SK-N-SH (cell line): ENCODE results near the gene FAM47E. TPM values are rescaled to one million over a fixed set of nuclear protein-coding genes. Genes with fewer than 3 reads are reported as not detected.
A peak's percentile ranks its signal among the peaks of the same experiment; 100 is the strongest.

Source experiments
- CTCF ChIA-PET: fragments of 300-600, 350-600 bp; formaldehyde crosslinking; extraction: SDS; loops from one replicate; lab custom pipeline; 2021; lab: Yijun Ruan, JAX
- POLR2A ChIA-PET: fragments of 350-600 bp; sonication (Branson Sonifier 250); formaldehyde crosslinking; extraction: SDS; loops from one replicate; lab custom pipeline; 2020; ENCODE audit warnings: antibody characterized with exemption, inconsistent platforms; lab: Yijun Ruan, JAX
- DNase-seq: peaks from one replicate; pipeline ENCODE4 v3.0.0; 2012
- H2AFZ ChIP-seq: fragments of 200-600 bp; sonication (generic); 2 replicates; pipeline ENCODE4 v1.8.1; 2016; ENCODE audit warnings: antibody characterized with exemption, mild to moderate bottlenecking, low read depth
- H3F3A ChIP-seq: fragments of 200-600 bp; sonication (generic); replicated peaks from 2 replicates; pipeline ENCODE3; 2016; ENCODE audit warnings: antibody characterized with exemption, mild to moderate bottlenecking; ENCODE audit not compliant: insufficient read depth
- H3K27ac ChIP-seq, 2 experiments: fragments of 200-500 bp in 1 of 2; fragments of 200-600 bp in 1 of 2; sonication (Bioruptor generic) in 1 of 2; sonication (generic), shearing (Covaris generic) in 1 of 2; 2 replicates each; pipeline versions ENCODE4 v1.5.1 to v1.6.1; 2014 to 2016; ENCODE audit warnings: low read depth in 2 of 2, inconsistent platforms in 1 of 2, low read length in 1 of 2, mild to moderate bottlenecking in 1 of 2, mixed read lengths in 1 of 2
- H3K27me3 ChIP-seq: fragments of 200-600 bp; sonication (generic), shearing (Covaris generic); 2 replicates; pipeline ENCODE4 v1.6.1; 2016; ENCODE audit warnings: mixed run types; ENCODE audit not compliant: insufficient read depth
- H3K36me3 ChIP-seq, 2 experiments: fragments of 200-500 bp in 1 of 2; fragments of 200-600 bp in 1 of 2; sonication (Bioruptor generic) in 1 of 2; sonication (generic) in 1 of 2; replicated peaks in 1 of 2; 2 replicates each; pipeline versions ENCODE3 to v1.5.1; 2014 to 2016; ENCODE audit warnings: low read length in 1 of 2, mild to moderate bottlenecking in 1 of 2; ENCODE audit not compliant: insufficient read depth in 2 of 2, control insufficient read depth in 1 of 2
- H3K4me1 ChIP-seq, 2 experiments: fragments of 200-500 bp in 1 of 2; fragments of 200-600 bp in 1 of 2; sonication (Bioruptor generic) in 1 of 2; sonication (generic), shearing (Covaris generic) in 1 of 2; 2 replicates each; pipeline versions ENCODE4 v1.5.1 to v1.6.1; 2014 to 2016; ENCODE audit warnings: low read depth in 1 of 2, low read length in 1 of 2, mixed run types in 1 of 2; ENCODE audit not compliant: insufficient read depth in 2 of 2, control insufficient read depth in 1 of 2
- H3K4me2 ChIP-seq: fragments of 200-600 bp; sonication (generic), shearing (Covaris generic); 2 replicates; pipeline ENCODE4 v1.6.1; 2017; ENCODE audit warnings: mixed run types
- H3K4me3 ChIP-seq, 2 experiments: fragments of 200-500 bp in 1 of 2; fragments of 200-600 bp in 1 of 2; sonication (Bioruptor generic) in 1 of 2; sonication (generic), shearing (Covaris generic) in 1 of 2; 2 replicates each; pipeline versions ENCODE4 v1.5.1 to v1.8.1; 2014 to 2016; ENCODE audit warnings: low read depth in 2 of 2, inconsistent platforms in 1 of 2, low read length in 1 of 2, mild to moderate bottlenecking in 1 of 2, mixed read lengths in 1 of 2, moderate library complexity in 1 of 2
- H3K79me2 ChIP-seq: fragments of 200-600 bp; sonication (generic); 2 replicates; pipeline ENCODE4 v1.8.1; 2017; ENCODE audit warnings: mild to moderate bottlenecking; ENCODE audit not compliant: insufficient read depth
- H3K9ac ChIP-seq: fragments of 200-600 bp; sonication (generic); 2 replicates; pipeline ENCODE4 v1.6.1; 2017; ENCODE audit warnings: mixed run types
- H3K9me2 ChIP-seq: fragments of 200-600 bp; sonication (generic); 2 replicates; pipeline ENCODE4 v1.6.1; 2017; ENCODE audit warnings: mixed run types
- H3K9me3 ChIP-seq: fragments of 200-600 bp; sonication (generic); 2 replicates; pipeline ENCODE4 v1.6.1; 2017; ENCODE audit warnings: mixed run types, mild to moderate bottlenecking, moderate library complexity
- H4K20me1 ChIP-seq: fragments of 200-600 bp; sonication (generic); 2 replicates; pipeline ENCODE4 v1.6.1; 2017; ENCODE audit warnings: mild to moderate bottlenecking, mixed run types; ENCODE audit not compliant: insufficient read depth
- CHD2 ChIP-seq: fragments of 150-350 bp; IDR thresholded peaks from 2 replicates; pipeline ENCODE4 v1.6.1; 2018; ENCODE audit warnings: low read length; ENCODE audit not compliant: partially characterized antibody
- ELF1 ChIP-seq: IDR thresholded peaks from 2 replicates; pipeline ENCODE4 v1.4.0; 2012
- EP300 ChIP-seq, 2 experiments: IDR thresholded peaks; 2 replicates each; pipeline versions ENCODE4 v1.4.0 to v1.6.1; 2012; ENCODE audit warnings: borderline replicate concordance in 1 of 2, low read depth in 1 of 2, low read length in 1 of 2
- FOSL2 ChIP-seq: IDR thresholded peaks from 2 replicates; pipeline ENCODE4 v1.4.0; 2012; ENCODE audit warnings: low read depth, mild to moderate bottlenecking, moderate library complexity, borderline replicate concordance
- FOXJ3 ChIP-seq: sonication (generic); formaldehyde crosslinking; IDR thresholded peaks from 2 replicates; pipeline ENCODE4 v1.5.1; 2020; ENCODE audit warnings: mild to moderate bottlenecking, missing genetic modification reagents
- FOXM1 ChIP-seq: IDR thresholded peaks from 2 replicates; pipeline ENCODE4 v1.4.0; 2012; ENCODE audit warnings: low read depth, mild to moderate bottlenecking
- IRF3 ChIP-seq: fragments of 150-350 bp; IDR thresholded peaks from 2 replicates; pipeline ENCODE4 v1.6.1; 2016; ENCODE audit warnings: mild to moderate bottlenecking, low read depth, low read length
- MAX ChIP-seq: IDR thresholded peaks from 2 replicates; pipeline ENCODE4 v1.4.0; 2012; ENCODE audit warnings: low read depth
- MEF2A ChIP-seq: IDR thresholded peaks from 2 replicates; pipeline ENCODE4 v1.4.0; 2012; ENCODE audit warnings: low read depth, borderline replicate concordance
- MXI1 ChIP-seq: IDR thresholded peaks from 2 replicates; pipeline ENCODE4 v1.6.1; 2012; ENCODE audit warnings: mild to moderate bottlenecking, low read depth, low read length, improper control_type of control experiment
- NRF1 ChIP-seq: IDR thresholded peaks from 2 replicates; pipeline ENCODE4 v1.6.1; 2012; ENCODE audit warnings: low read depth, mild to moderate bottlenecking, low read length
- POLR2AphosphoS5 ChIP-seq: IDR thresholded peaks from 2 replicates; pipeline ENCODE4 v1.6.1; 2012; ENCODE audit warnings: low read depth, low read length
- RAD21 ChIP-seq: IDR thresholded peaks from 2 replicates; pipeline ENCODE4 v1.6.1; 2012; ENCODE audit warnings: mild to moderate bottlenecking, low read length
- RCOR1 ChIP-seq: fragments of 150-350 bp; IDR thresholded peaks from 2 replicates; pipeline ENCODE4 v1.6.1; 2017; ENCODE audit warnings: antibody characterized with exemption, low read length
- RXRA ChIP-seq: IDR thresholded peaks from 2 replicates; pipeline ENCODE4 v1.4.0; 2012; ENCODE audit warnings: low read depth, mild to moderate bottlenecking, borderline replicate concordance
- SMC3 ChIP-seq: IDR thresholded peaks from 2 replicates; pipeline ENCODE4 v1.6.1; 2012; ENCODE audit warnings: low read depth, low read length, improper control_type of control experiment
- TAF1 ChIP-seq: IDR thresholded peaks from 2 replicates; pipeline ENCODE4 v1.6.1; 2012; ENCODE audit warnings: low read depth, mild to moderate bottlenecking, low read length, moderate library complexity, borderline replicate concordance
- TCF12 ChIP-seq: IDR thresholded peaks from 2 replicates; pipeline ENCODE4 v1.4.0; 2012
- TEAD4 ChIP-seq: IDR thresholded peaks from 2 replicates; pipeline ENCODE4 v1.4.0; 2012; ENCODE audit warnings: mild to moderate bottlenecking, borderline replicate concordance; ENCODE audit not compliant: insufficient read depth
- USF2 ChIP-seq: fragments of 150-350 bp; IDR thresholded peaks from 2 replicates; pipeline ENCODE4 v1.6.1; 2017; ENCODE audit warnings: antibody characterized with exemption, low read length, low read depth, borderline replicate concordance
- YY1 ChIP-seq: IDR thresholded peaks from 2 replicates; pipeline ENCODE4 v1.4.0; 2012; ENCODE audit warnings: low read depth, mild to moderate bottlenecking
- WGBS: methylation state at CpG from one replicate; pipeline ENCODE4 v1.1.6; 2017; ENCODE audit warnings: low lambda C conversion rate; 5-methylcytosine and 5-hydroxymethylcytosine counted together
- polyA plus RNA-seq, 3 experiments: library from polyadenylated mRNA; depleted of rRNA; stranded (reverse); fragments of >200 nt; gene quantifications; 2 replicates each; pipeline ENCODE4 v1.2.3, GENCODE V29; 2012
- TF ChIP-seq, protein P1 (sequence below): fragments of 200-600 bp; sonication (generic); IDR thresholded peaks from 2 replicates; pipeline ENCODE4 v1.6.1; 2017; ENCODE audit warnings: antibody characterized with exemption, mild to moderate bottlenecking, moderate library complexity
- TF ChIP-seq, protein P2 (sequence below): IDR thresholded peaks from 2 replicates; pipeline ENCODE4 v1.4.0; 2012; ENCODE audit warnings: low read depth, borderline replicate concordance
- TF ChIP-seq, protein P3 (sequence below): IDR thresholded peaks from 2 replicates; pipeline ENCODE4; 2012

Gene FAM47E
- polyA plus RNA-seq, 1 of the 3 experiments (the other 2 are of a cell fraction), result 1.8 TPM

GRCh38 chr4:76305971-76306881 is 54.7 kb downstream of the FAM47E start, which contains the start of gene STBD1:
Gene STBD1, plus strand, starts transcription at chr4:76306733. Its CDS starts 37 bp downstream, at chr4:76306770.
- Histone ChIP-seq H3K4me2 (peak within 1 kb of the TSS; percentile 94), H3K4me3 (peak within 1 kb of the TSS; percentile 92), H3F3A (peaks cover 18% of the 10 kb centered on the region), H3K27ac (peak within 1 kb of the TSS; percentile 83 to 92), H4K20me1 (no peaks in the 10 kb centered on the region), H3K27me3 (no peaks in the 10 kb centered on the region), H3K4me1 (peaks cover 10 to 32% of the 10 kb centered on the region in 2 experiments; a peak in 2 of 4 replicates), H3K9me2 (no peaks in the 10 kb centered on the region), H3K9ac (peak within 1 kb of the TSS; percentile 85), H3K36me3 (peaks cover 10 to 13% of the 10 kb centered on the region in 2 experiments), H2AFZ (peak within 1 kb of the TSS; percentile 93), H3K9me3 (no peaks in the 10 kb centered on the region), H3K79me2 (peaks cover 30% of the 10 kb centered on the region; the same call in 1 of the 2 replicates)
- 0% methylated on average over 22 of the region's 85 CpGs for WGBS
- CTCF ChIA-PET, result interaction anchor here (0.6 to 5.4 kb wide), 18 partner anchors 11 to 452 kb away, joined by 3 to 55 read pairs (median 5); partner anchors contain the start of gene CCDC158
- DNase-seq, result peak; percentile 86
- POLR2A ChIA-PET, result interaction anchor here (0.6 to 2.0 kb wide), 11 partner anchors 12 to 174 kb away, joined by 3 to 13 read pairs (median 5); partner anchors contain the start of genes FAM47E, NUP54 and SCARB2
- TF ChIP-seq USF2 (no peak), FOXM1 (peak; percentile 14; the same call in 1 of the 2 replicates), IRF3 (no peak), RCOR1 (no peak), YY1 (peak; percentile 31), MXI1 (peak; percentile 13; the same call in 1 of the 2 replicates), TEAD4 (no peak), CHD2 (no peak), EP300 (IDR thresholded peaks at IDR 0.05; ENCODE audit: borderline replicate concordance in 1 of 2, low read depth in 1 of 2, low read length in 1 of 2) (no peak; a peak in 1 of 4 replicates), MAX (peak; percentile 81; the same call in 1 of the 2 replicates), POLR2AphosphoS5 (0 out of 2 replicates have a peak, but pooled peaks have one; percentile 53), MEF2A (no peak), NRF1 (peak; percentile 44; the same call in 1 of the 2 replicates), ELF1 (peak; percentile 54; the same call in 1 of the 2 replicates), RXRA (no peak), TCF12 (no peak), FOSL2 (no peak), TAF1 (peak; percentile 23; the same call in 1 of the 2 replicates), FOXJ3 (CRISPR knock-in tag) (0 out of 2 replicates have a peak, but pooled peaks have one; percentile 20), RAD21 (0 out of 2 replicates have a peak, but pooled peaks have one; percentile 4), SMC3 (peak; percentile 13; the same call in 1 of the 2 replicates)
- TF ChIP-seq, protein P1, sequence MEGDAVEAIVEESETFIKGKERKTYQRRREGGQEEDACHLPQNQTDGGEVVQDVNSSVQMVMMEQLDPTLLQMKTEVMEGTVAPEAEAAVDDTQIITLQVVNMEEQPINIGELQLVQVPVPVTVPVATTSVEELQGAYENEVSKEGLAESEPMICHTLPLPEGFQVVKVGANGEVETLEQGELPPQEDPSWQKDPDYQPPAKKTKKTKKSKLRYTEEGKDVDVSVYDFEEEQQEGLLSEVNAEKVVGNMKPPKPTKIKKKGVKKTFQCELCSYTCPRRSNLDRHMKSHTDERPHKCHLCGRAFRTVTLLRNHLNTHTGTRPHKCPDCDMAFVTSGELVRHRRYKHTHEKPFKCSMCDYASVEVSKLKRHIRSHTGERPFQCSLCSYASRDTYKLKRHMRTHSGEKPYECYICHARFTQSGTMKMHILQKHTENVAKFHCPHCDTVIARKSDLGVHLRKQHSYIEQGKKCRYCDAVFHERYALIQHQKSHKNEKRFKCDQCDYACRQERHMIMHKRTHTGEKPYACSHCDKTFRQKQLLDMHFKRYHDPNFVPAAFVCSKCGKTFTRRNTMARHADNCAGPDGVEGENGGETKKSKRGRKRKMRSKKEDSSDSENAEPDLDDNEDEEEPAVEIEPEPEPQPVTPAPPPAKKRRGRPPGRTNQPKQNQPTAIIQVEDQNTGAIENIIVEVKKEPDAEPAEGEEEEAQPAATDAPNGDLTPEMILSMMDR, result no peak
- TF ChIP-seq, protein P2, sequence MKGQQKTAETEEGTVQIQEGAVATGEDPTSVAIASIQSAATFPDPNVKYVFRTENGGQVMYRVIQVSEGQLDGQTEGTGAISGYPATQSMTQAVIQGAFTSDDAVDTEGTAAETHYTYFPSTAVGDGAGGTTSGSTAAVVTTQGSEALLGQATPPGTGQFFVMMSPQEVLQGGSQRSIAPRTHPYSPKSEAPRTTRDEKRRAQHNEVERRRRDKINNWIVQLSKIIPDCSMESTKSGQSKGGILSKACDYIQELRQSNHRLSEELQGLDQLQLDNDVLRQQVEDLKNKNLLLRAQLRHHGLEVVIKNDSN, result no peak
- TF ChIP-seq, protein P3, sequence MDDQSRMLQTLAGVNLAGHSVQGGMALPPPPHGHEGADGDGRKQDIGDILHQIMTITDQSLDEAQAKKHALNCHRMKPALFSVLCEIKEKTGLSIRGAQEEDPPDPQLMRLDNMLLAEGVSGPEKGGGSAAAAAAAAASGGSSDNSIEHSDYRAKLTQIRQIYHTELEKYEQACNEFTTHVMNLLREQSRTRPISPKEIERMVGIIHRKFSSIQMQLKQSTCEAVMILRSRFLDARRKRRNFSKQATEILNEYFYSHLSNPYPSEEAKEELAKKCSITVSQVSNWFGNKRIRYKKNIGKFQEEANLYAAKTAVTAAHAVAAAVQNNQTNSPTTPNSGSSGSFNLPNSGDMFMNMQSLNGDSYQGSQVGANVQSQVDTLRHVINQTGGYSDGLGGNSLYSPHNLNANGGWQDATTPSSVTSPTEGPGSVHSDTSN, result peak; percentile 36; the same call in 1 of the 2 replicates
